Measurements from ENCODE around the gene CASZ1. TPM values are rescaled to one million over a fixed set of nuclear protein-coding genes. Genes with fewer than 3 reads are reported as not detected.

CASZ1 gene
- polyA plus RNA-seq, 1 experiment: 0.64 TPM

GRCh38 chr1:10599194-10599861 lies 197.1 kb downstream of the CASZ1 start:
- Histone ChIP-seq H3K27me3 (ENCODE audit: control insufficient read depth, insufficient read depth, low read length) (no peaks in the 10 kb centered on the region), H3K4me3 (ENCODE audit: low read depth, low read length) (no peak overlapping the region), H3K36me3 (ENCODE audit: control insufficient read depth, insufficient read depth, low read length) (no peaks in the 10 kb centered on the region)
- TF ChIP-seq CTCF (IDR thresholded peaks at IDR 0.05; ENCODE audit: insufficient read depth, low read depth, low read length): no peak
- peak; percentile 70 for DNase-seq (ENCODE audit: low read depth)
- ChIA-PET POLR2A (interaction anchor here (0.5 kb wide), 1 partner anchor 413 kb away, joined by 4 read pairs; the partner anchor contains the start of gene TARDBP), CTCF (interaction anchor here (1.0 to 1.1 kb wide), 2 partner anchors 10 to 92 kb away, joined by 3 read pairs; no protein-coding TSS in a partner anchor)

DNA sequence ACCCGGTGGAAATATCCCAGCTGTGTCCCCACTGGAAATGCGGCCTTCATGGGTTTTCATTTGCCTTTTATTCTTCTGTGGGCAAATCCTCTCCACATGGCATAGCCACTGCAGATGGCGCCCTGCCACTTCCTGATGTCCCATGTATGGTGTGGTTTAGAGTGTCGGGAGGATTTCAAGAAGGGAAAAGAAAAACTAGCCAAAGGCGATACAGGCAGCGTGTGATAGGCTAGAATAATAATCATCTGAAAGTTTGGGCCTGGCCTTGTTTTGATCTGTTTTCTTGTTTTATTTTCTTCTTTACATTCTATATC lies 198.1 kb downstream of the CASZ1 start:
- ChIA-PET POLR2A (no interaction called here), CTCF (interaction anchor here (0.8 to 1.4 kb wide), 4 partner anchors 11 to 91 kb away, joined by 3 to 5 read pairs (median 4); no protein-coding TSS in a partner anchor)
- DNase-seq (ENCODE audit: low read depth): no peak
- no peak overlapping the region for H3K4me3 ChIP-seq (ENCODE audit: low read depth, low read length)
- H3K27me3 ChIP-seq (ENCODE audit: control insufficient read depth, insufficient read depth, low read length): no peaks in the 10 kb centered on the region
- no peaks in the 10 kb centered on the region for H3K36me3 ChIP-seq (ENCODE audit: control insufficient read depth, insufficient read depth, low read length)
- TF ChIP-seq CTCF (IDR thresholded peaks at IDR 0.05; ENCODE audit: insufficient read depth, low read depth, low read length): no peak

GRCh38 chr1:10597492-10598388 lies 198.7 kb downstream of the CASZ1 start:
- DNase-seq (ENCODE audit: low read depth): no peak
- CTCF ChIA-PET: interaction anchor here (0.8 to 1.4 kb wide), 4 partner anchors 10 to 90 kb away, joined by 3 to 5 read pairs (median 4); no protein-coding TSS in a partner anchor
- no peaks in the 10 kb centered on the region for H3K36me3 ChIP-seq (ENCODE audit: control insufficient read depth, insufficient read depth, low read length)
- POLR2A ChIA-PET: interaction anchor here (0.5 to 0.6 kb wide), 2 partner anchors 12 to 27 kb away, joined by 6 to 18 read pairs; no protein-coding TSS in a partner anchor
- no peak for TF ChIP-seq CTCF (IDR thresholded peaks at IDR 0.05; ENCODE audit: insufficient read depth, low read depth, low read length)
- H3K27me3 ChIP-seq (ENCODE audit: control insufficient read depth, insufficient read depth, low read length): no peaks in the 10 kb centered on the region
- H3K4me3 ChIP-seq (ENCODE audit: low read depth, low read length): no peak overlapping the region

DNA sequence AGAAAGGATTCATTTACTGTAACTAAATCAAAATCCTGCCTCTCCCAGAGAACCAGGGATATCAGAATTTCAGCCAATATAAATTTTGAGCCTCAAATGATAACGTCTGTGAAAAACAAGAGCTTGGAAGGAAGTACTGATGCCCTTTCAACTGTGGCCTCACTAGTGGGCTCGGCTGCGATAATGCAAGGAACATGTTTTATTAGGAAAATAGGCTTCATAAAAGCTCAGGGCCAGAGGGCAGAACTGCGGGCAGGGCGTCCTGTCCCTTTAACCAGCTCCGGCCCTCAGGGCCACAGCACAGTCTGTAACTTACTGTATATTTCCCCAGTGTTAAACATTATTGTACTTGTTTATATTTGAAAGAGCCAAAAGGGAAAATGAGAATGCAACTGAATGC lies 199.7 kb downstream of the CASZ1 start:
- ChIA-PET POLR2A (no interaction called here), CTCF (no interaction called here)
- no peak for DNase-seq (ENCODE audit: low read depth)
- Histone ChIP-seq H3K36me3 (ENCODE audit: control insufficient read depth, insufficient read depth, low read length) (no peaks in the 10 kb centered on the region), H3K4me3 (ENCODE audit: low read depth, low read length) (no peak overlapping the region), H3K27me3 (ENCODE audit: control insufficient read depth, insufficient read depth, low read length) (no peaks in the 10 kb centered on the region)
- TF ChIP-seq CTCF (IDR thresholded peaks at IDR 0.05; ENCODE audit: insufficient read depth, low read depth, low read length): no peak

DNA sequence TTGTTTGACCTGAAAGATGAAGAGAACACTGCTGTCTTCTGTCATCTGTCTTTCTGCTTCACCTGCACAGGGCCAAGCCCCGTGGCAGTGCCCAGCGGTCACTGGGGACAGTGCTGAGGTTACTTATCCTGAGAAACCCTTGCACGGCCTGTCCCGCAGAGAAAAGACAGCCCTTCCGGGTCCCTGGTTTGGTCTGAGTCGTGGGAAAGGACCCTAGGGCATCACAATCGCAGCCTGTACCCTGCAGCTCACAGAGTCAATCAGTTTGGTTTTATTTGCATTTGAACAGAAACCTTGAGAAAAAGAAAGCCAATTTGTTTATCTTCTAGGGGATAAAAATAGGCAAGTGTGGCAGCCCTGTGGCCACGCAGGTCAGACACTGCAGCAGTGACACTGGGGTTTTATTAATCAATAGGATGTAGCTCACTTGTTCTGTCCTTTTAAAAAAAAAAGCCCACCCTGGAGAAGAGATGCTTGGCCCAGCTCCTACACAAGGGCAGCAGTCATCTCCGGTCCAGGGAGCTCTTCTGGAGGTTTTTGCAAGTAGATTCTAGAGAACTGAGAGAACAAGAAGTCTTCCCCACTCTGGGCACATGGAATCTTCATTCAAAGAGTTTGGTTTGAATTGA lies 201.7 kb downstream of the CASZ1 start:
- no peak for DNase-seq (ENCODE audit: low read depth)
- TF ChIP-seq CTCF (IDR thresholded peaks at IDR 0.05; ENCODE audit: insufficient read depth, low read depth, low read length): no peak
- Histone ChIP-seq H3K36me3 (ENCODE audit: control insufficient read depth, insufficient read depth, low read length) (no peaks in the 10 kb centered on the region), H3K4me3 (ENCODE audit: low read depth, low read length) (no peak overlapping the region), H3K27me3 (ENCODE audit: control insufficient read depth, insufficient read depth, low read length) (no peaks in the 10 kb centered on the region)
- CTCF ChIA-PET: interaction anchor here (1.2 kb wide), 1 partner anchor 19 kb away, joined by 4 read pairs; no protein-coding TSS in a partner anchor
- POLR2A ChIA-PET: no interaction called here
